ENCODE measurements around the gene BRAF. TPM values are rescaled to one million over a fixed set of nuclear protein-coding genes. Genes with fewer than 3 reads are reported as not detected.

The BRAF gene
- total RNA-seq, 2 donors from 2014 or later, result 45.7 to 46.7 TPM

DNA sequence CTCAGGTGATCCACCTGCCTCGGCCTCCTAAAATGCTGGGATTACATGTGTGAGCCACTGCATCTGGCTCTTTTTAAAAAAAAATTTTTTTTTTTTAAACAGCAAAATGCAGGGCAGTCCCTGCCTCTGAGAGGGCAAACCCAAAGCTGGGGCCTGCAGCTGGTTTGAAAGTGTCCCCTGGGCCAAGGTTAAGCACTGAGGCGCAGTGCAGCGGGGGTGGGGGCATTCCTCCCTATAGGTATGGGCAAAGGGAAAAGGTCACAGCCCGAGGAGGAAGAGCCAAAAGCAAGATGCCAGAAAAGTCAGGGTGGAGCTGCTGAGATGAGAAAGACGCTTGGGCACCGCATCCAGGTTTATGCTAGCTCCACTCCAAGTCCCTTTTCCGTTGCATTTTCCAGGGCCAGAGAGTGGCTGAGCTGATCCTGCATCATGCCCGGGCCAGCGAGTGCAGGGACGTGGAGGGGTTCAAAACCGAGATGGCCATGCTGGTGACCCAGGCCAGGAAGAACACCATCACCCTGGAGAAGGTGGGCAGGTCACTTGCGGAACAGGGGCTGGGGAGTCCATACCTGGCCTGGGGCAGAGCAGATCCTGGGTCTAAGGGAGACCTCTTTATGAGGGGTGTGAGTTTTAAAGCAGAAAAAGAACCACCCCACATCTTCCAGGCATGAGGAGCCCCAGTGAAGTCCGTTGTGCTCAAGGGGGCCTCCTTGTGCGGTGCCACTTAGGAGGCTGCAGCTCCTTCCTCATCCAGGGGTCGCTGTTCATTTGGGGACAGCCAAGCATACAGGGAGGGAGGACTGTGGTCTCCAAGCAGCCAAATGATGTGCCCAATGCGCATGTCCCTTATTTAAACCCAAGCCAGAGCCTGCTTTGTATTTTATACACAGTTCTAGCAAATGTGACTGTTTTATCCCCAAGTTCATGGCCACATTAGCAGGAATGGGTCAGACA is 235.3 kb downstream of the BRAF start:
- H3K27ac Mint-ChIP-seq, result no peak overlapping the region
- H3K4me1 ChIP-seq (ENCODE audit: control insufficient read depth, insufficient read depth, low read length), result no peaks in the 10 kb centered on the region
- no peak for DNase-seq
- H3K4me3 Mint-ChIP-seq, result no peak overlapping the region
- no peaks in the 10 kb centered on the region for H3K27me3 Mint-ChIP-seq (ENCODE audit: insufficient read depth)
- H3K36me3 ChIP-seq (ENCODE audit: control insufficient read depth, insufficient read depth, low read length), result peaks cover 14% of the 10 kb centered on the region
- H3K36me3 Mint-ChIP-seq (ENCODE audit: low read depth), result peaks cover 7% of the 10 kb centered on the region
- no peak overlapping the region for H3K9ac ChIP-seq (ENCODE audit: extremely low read depth, low read length, poor library complexity, severe bottlenecking)
- WGBS, 2 experiments (ENCODE audit: insufficient coverage in 1 of 2, insufficient read length in 1 of 2), result 93 to 94% methylated on average over 14 to 16 of the region's 16 CpGs
- no peaks in the 10 kb centered on the region for H3K9me3 ChIP-seq (ENCODE audit: control insufficient read depth, low read length)
- H3K4me1 Mint-ChIP-seq, result no peaks in the 10 kb centered on the region
- no peak overlapping the region for H3K4me3 ChIP-seq (ENCODE audit: low read length)
- H3K9me3 Mint-ChIP-seq, result no peaks in the 10 kb centered on the region
- no peak overlapping the region for H3K27ac ChIP-seq (ENCODE audit: low read depth, low read length)
- TF ChIP-seq, protein P1, sequence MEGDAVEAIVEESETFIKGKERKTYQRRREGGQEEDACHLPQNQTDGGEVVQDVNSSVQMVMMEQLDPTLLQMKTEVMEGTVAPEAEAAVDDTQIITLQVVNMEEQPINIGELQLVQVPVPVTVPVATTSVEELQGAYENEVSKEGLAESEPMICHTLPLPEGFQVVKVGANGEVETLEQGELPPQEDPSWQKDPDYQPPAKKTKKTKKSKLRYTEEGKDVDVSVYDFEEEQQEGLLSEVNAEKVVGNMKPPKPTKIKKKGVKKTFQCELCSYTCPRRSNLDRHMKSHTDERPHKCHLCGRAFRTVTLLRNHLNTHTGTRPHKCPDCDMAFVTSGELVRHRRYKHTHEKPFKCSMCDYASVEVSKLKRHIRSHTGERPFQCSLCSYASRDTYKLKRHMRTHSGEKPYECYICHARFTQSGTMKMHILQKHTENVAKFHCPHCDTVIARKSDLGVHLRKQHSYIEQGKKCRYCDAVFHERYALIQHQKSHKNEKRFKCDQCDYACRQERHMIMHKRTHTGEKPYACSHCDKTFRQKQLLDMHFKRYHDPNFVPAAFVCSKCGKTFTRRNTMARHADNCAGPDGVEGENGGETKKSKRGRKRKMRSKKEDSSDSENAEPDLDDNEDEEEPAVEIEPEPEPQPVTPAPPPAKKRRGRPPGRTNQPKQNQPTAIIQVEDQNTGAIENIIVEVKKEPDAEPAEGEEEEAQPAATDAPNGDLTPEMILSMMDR (conservative IDR thresholded peaks at IDR 0.05), result no peak
- no peaks in the 10 kb centered on the region for H3K27me3 ChIP-seq (ENCODE audit: control insufficient read depth, insufficient read depth, low read length, poor library complexity, severe bottlenecking)

DNA sequence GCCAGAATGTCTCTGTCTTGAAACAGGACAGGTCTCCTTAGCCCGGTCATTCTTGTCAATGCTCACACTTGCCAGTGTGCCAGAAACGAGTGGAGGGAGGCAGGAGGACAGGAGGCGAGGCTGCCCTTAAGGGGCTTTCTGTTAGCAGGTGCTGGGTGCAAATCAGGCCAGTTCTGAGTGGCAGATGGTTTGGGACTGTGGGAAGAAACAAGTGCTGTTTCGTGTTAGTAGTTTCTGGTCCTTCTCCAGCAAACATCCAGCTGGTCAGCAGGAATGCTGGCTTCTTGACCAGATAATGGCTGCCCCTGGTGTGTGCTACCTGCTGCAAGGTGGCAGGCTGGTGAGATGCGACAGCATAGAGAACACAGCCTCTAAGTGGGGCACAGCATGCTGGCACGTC is 236.4 kb downstream of the BRAF start:
- H3K27me3 ChIP-seq (ENCODE audit: control insufficient read depth, insufficient read depth, low read length, poor library complexity, severe bottlenecking), result no peaks in the 10 kb centered on the region
- Mint-ChIP-seq H3K27ac (no peak overlapping the region), H3K9me3 (no peaks in the 10 kb centered on the region), H3K27me3 (ENCODE audit: insufficient read depth) (no peaks in the 10 kb centered on the region), H3K4me1 (peaks cover 11% of the 10 kb centered on the region), H3K36me3 (ENCODE audit: low read depth) (peaks cover 10% of the 10 kb centered on the region), H3K4me3 (no peak overlapping the region)
- peaks cover 6% of the 10 kb centered on the region for H3K4me1 ChIP-seq (ENCODE audit: control insufficient read depth, insufficient read depth, low read length)
- H3K9me3 ChIP-seq (ENCODE audit: control insufficient read depth, low read length), result no peaks in the 10 kb centered on the region
- no peak overlapping the region for H3K9ac ChIP-seq (ENCODE audit: extremely low read depth, low read length, poor library complexity, severe bottlenecking)
- no peak for DNase-seq
- peaks cover 14% of the 10 kb centered on the region for H3K36me3 ChIP-seq (ENCODE audit: control insufficient read depth, insufficient read depth, low read length)
- H3K4me3 ChIP-seq (ENCODE audit: low read length), result no peak overlapping the region
- no peak overlapping the region for H3K27ac ChIP-seq (ENCODE audit: low read depth, low read length)
- 89 to 98% methylated on average over 6 of the region's 6 CpGs for WGBS, 2 experiments (ENCODE audit: insufficient coverage in 1 of 2, insufficient read length in 1 of 2)
- TF ChIP-seq, protein P1 (conservative IDR thresholded peaks at IDR 0.05), result no peak

DNA sequence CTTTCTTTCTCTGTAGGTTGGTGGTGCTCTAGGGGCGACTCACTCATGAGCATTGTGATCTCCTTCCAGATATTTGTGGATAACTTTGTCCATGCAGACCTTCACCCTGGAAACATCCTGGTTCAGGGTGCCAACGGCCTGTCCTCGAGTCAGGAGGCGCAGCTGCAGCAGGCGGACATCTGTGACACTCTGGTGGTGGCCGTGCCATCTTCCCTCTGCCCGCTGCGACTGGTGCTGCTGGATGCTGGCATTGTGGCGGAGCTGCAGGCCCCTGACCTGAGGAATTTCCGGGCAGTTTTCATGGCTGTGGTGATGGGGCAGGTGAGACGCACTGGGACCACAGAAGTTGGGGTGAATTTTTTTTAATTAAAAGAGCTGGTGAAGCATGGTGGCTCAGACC is 237.8 kb downstream of the BRAF start:
- H3K36me3 ChIP-seq (ENCODE audit: control insufficient read depth, insufficient read depth, low read length), result peaks cover 11% of the 10 kb centered on the region
- H3K4me3 Mint-ChIP-seq, result no peak overlapping the region
- H3K4me1 ChIP-seq (ENCODE audit: control insufficient read depth, insufficient read depth, low read length), result peaks cover 6% of the 10 kb centered on the region
- TF ChIP-seq, protein P1 (conservative IDR thresholded peaks at IDR 0.05), result no peak
- no peaks in the 10 kb centered on the region for H3K9me3 ChIP-seq (ENCODE audit: control insufficient read depth, low read length)
- H3K27ac ChIP-seq (ENCODE audit: low read depth, low read length), result no peak overlapping the region
- 95 to 97% methylated on average over 7 to 11 of the region's 11 CpGs for WGBS, 2 experiments (ENCODE audit: insufficient coverage in 1 of 2, insufficient read length in 1 of 2)
- H3K9me3 Mint-ChIP-seq, result no peaks in the 10 kb centered on the region
- no peak overlapping the region for H3K9ac ChIP-seq (ENCODE audit: extremely low read depth, low read length, poor library complexity, severe bottlenecking)
- H3K27ac Mint-ChIP-seq, result no peak overlapping the region
- peaks cover 11% of the 10 kb centered on the region for H3K4me1 Mint-ChIP-seq
- no peak for DNase-seq
- no peaks in the 10 kb centered on the region for H3K27me3 Mint-ChIP-seq (ENCODE audit: insufficient read depth)
- no peak overlapping the region for H3K4me3 ChIP-seq (ENCODE audit: low read length)
- H3K36me3 Mint-ChIP-seq (ENCODE audit: low read depth), result peaks cover 7% of the 10 kb centered on the region
- H3K27me3 ChIP-seq (ENCODE audit: control insufficient read depth, insufficient read depth, low read length, poor library complexity, severe bottlenecking), result no peaks in the 10 kb centered on the region

Data from endodermal cell (in vitro differentiated cells).